GM12878 (cell line): ENCODE results near the gene MYOC. TPM values are rescaled to one million over a fixed set of nuclear protein-coding genes. Genes with fewer than 3 reads are reported as not detected.

Experiments used
- ATAC-seq: fragments of 200-7000 bp; cut with Tn5 transposase; 3 replicates; pipeline ENCODE4 v1.9.1; 2020; ENCODE audit warnings: mild to moderate bottlenecking, moderate library complexity
- BruUV-seq: library from RNA; stranded (reverse); fragments of 400-500 nt; replicated peaks from 2 replicates; lab custom pipeline; 2021; lab: Mats Ljungman, UMichigan
- CTCF ChIA-PET: fragments of 300-600 bp; sonication (Branson Sonifier 250); formaldehyde crosslinking; extraction: SDS; loops from one replicate; lab custom pipeline; 2021; ENCODE audit warnings: inconsistent platforms; lab: Yijun Ruan, JAX
- POLR2A ChIA-PET: fragments of 350-600 bp; formaldehyde crosslinking; extraction: SDS; loops from one replicate; lab custom pipeline; 2021; ENCODE audit warnings: inconsistent platforms; lab: Charles Lee
- RAD21 ChIA-PET: fragments of 300-600 bp; sonication (Branson Sonifier 250); formaldehyde crosslinking; loops from one replicate; lab custom pipeline; 2023; ENCODE audit warnings: antibody characterized with exemption; ENCODE audit not compliant: unreplicated experiment; lab: Charles Lee
- SMC1A ChIA-PET: fragments of 300-600 bp; sonication (Branson Sonifier 250); formaldehyde crosslinking; loops from one replicate; lab custom pipeline; 2023; ENCODE audit not compliant: unreplicated experiment, uncharacterized antibody; lab: Charles Lee
- DNase-seq: peaks from one replicate; pipeline ENCODE4 v3.0.0-alpha.2; 2011; ENCODE audit warnings: low read depth, low spot score
- FAIRE-seq: peaks from 3 replicates; lab custom pipeline; 2011; peaks lifted over from hg19 to GRCh38; lab: Jason Lieb, UNC
- H2AFZ ChIP-seq: 2 replicates; pipeline ENCODE4 v1.6.0; 2011; ENCODE audit warnings: low read depth, low read length, control low read depth; ENCODE audit not compliant: control insufficient read depth
- H3K27ac ChIP-seq: 2 replicates; pipeline ENCODE4 v1.5.1; 2011; ENCODE audit warnings: control low read depth; ENCODE audit not compliant: control insufficient read depth, insufficient read depth
- H3K27me3 ChIP-seq, 2 experiments: replicated peaks in 1 of 2; 2 replicates each; pipeline versions ENCODE4 v1.6.0 to v1.6.1; 2011; ENCODE audit warnings: low read length in 1 of 2; ENCODE audit not compliant: control insufficient read depth in 2 of 2, insufficient read depth in 2 of 2
- H3K36me3 ChIP-seq, 2 experiments: 2 replicates each; pipeline ENCODE4 v1.5.1; 2011; ENCODE audit warnings: low read length in 1 of 2; ENCODE audit not compliant: control insufficient read depth in 2 of 2, insufficient read depth in 2 of 2
- H3K4me1 ChIP-seq: 2 replicates; pipeline ENCODE4 v1.6.1; 2011; ENCODE audit warnings: mild to moderate bottlenecking, low read length, moderate library complexity, mixed read lengths; ENCODE audit not compliant: control insufficient read depth, insufficient read depth
- H3K4me2 ChIP-seq: 2 replicates; pipeline ENCODE4 v1.6.0; 2011; ENCODE audit warnings: control low read depth; ENCODE audit not compliant: control insufficient read depth, insufficient read depth
- H3K4me3 ChIP-seq: fragments of 200-600 bp; sonication (generic); 2 replicates; pipeline ENCODE4 v1.5.1; 2016
- H3K79me2 ChIP-seq: 2 replicates; pipeline ENCODE4 v1.6.0; 2011; ENCODE audit warnings: low read length; ENCODE audit not compliant: control insufficient read depth, insufficient read depth
- H3K9ac ChIP-seq: 2 replicates; pipeline ENCODE4 v1.8.0; 2011; ENCODE audit warnings: low read length, control low read depth, mixed read lengths; ENCODE audit not compliant: control insufficient read depth, insufficient read depth
- H3K9me3 ChIP-seq: replicated peaks from 3 replicates; pipeline ENCODE4 v1.5.1; 2011; ENCODE audit warnings: mild to moderate bottlenecking, low read length; ENCODE audit not compliant: control insufficient read depth, insufficient read depth
- H4K20me1 ChIP-seq: 2 replicates; pipeline ENCODE4 v1.6.0; 2011; ENCODE audit not compliant: control insufficient read depth, insufficient read depth
- CTCF ChIP-seq, 3 experiments: IDR thresholded peaks in 2 of 3; conservative IDR thresholded peaks in 1 of 3; 2 replicates each; pipeline ENCODE4 v1.5.1; 2011; ENCODE audit warnings: low read depth in 3 of 3, low read length in 3 of 3, mild to moderate bottlenecking in 3 of 3, control low read depth in 2 of 3, moderate library complexity in 2 of 3, inconsistent platforms in 1 of 3, mixed read lengths in 1 of 3; ENCODE audit not compliant: control insufficient read depth in 2 of 3, insufficient read depth in 1 of 3; ENCODE audit errors: extremely low read depth in 1 of 3
- IKZF2 ChIP-seq, 2 experiments: fragments of 450-650 bp; IDR thresholded peaks; 2 replicates each; pipeline ENCODE4 v1.6.1; 2017; ENCODE audit warnings: mild to moderate bottlenecking in 2 of 2, moderate library complexity in 2 of 2
- JUNB ChIP-seq: IDR thresholded peaks from 2 replicates; pipeline ENCODE4 v1.6.1; 2016; ENCODE audit warnings: antibody characterized with exemption, mild to moderate bottlenecking
- MYC ChIP-seq: IDR thresholded peaks from 2 replicates; pipeline ENCODE4 v1.6.1; 2011; ENCODE audit warnings: mild to moderate bottlenecking, low read length, moderate library complexity, inconsistent platforms; ENCODE audit not compliant: insufficient read depth, insufficient replicate concordance, insufficient read length, severe bottlenecking
- NFYA ChIP-seq: IDR thresholded peaks from 2 replicates; pipeline ENCODE4 v1.6.1; 2011; ENCODE audit warnings: low read depth, mild to moderate bottlenecking, low read length, improper control_type of control experiment, borderline replicate concordance
- NR2C2 ChIP-seq: IDR thresholded peaks from 2 replicates; pipeline ENCODE4 v1.6.1; 2011; ENCODE audit warnings: borderline replicate concordance, low read depth; ENCODE audit not compliant: control insufficient read depth, insufficient read length
- POLR2A ChIP-seq: IDR thresholded peaks from 2 replicates; pipeline ENCODE4 v1.6.1; 2011; ENCODE audit warnings: low read depth, mild to moderate bottlenecking, low read length
- POLR2AphosphoS2 ChIP-seq: IDR thresholded peaks from 2 replicates; pipeline ENCODE4 v1.6.1; 2011; ENCODE audit warnings: low read depth, mild to moderate bottlenecking, low read length, improper control_type of control experiment, moderate library complexity
- RCOR1 ChIP-seq: conservative IDR thresholded peaks from 2 replicates; pipeline ENCODE4 v1.6.1; 2012; ENCODE audit warnings: low read depth, low read length, improper control_type of control experiment
- RFX5 ChIP-seq: IDR thresholded peaks from 2 replicates; pipeline ENCODE4 v1.6.1; 2011; ENCODE audit warnings: low read depth, low read length, improper control_type of control experiment
- SMAD1 ChIP-seq: fragments of 450-650 bp; IDR thresholded peaks from 2 replicates; pipeline ENCODE4 v1.6.1; 2018; ENCODE audit warnings: mild to moderate bottlenecking, low read depth; ENCODE audit not compliant: partially characterized antibody
- SMARCA5 ChIP-seq: fragments of 450-650 bp; IDR thresholded peaks from 2 replicates; pipeline ENCODE4 v1.6.1; 2017; ENCODE audit warnings: mild to moderate bottlenecking
- ZNF592 ChIP-seq: fragments of 450-650 bp; IDR thresholded peaks from 2 replicates; pipeline ENCODE4 v1.6.1; 2017; ENCODE audit warnings: mild to moderate bottlenecking, moderate library complexity
- ZNF687 ChIP-seq: fragments of 450-650 bp; IDR thresholded peaks from 2 replicates; pipeline ENCODE4 v1.6.1; 2017; ENCODE audit warnings: mild to moderate bottlenecking, moderate library complexity
- ZZZ3 ChIP-seq: IDR thresholded peaks from 2 replicates; pipeline ENCODE4 v1.6.1; 2011; ENCODE audit warnings: low read depth; ENCODE audit not compliant: control insufficient read depth, insufficient read length
- WGBS: methylation state at CpG from one replicate; pipeline ENCODE4 v1.1.6; 2016; ENCODE audit warnings: low lambda C conversion rate; ENCODE audit not compliant: insufficient replicate concordance, insufficient coverage; ENCODE audit errors: missing lambda C conversion rate; 5-methylcytosine and 5-hydroxymethylcytosine counted together
- in situ Hi-C: fragments of 300-500 bp; cut with MboI; formaldehyde crosslinking; loops from 9 replicates; pipeline ENCODE4 v1.14.3; 2018; ENCODE audit warnings: mixed read lengths
- intact Hi-C: fragments of 100-400 bp; cut with micrococcal nuclease; formaldehyde crosslinking; loops from one replicate; pipeline ENCODE4 v1.14.2; 2022; ENCODE audit not compliant: unreplicated experiment
- polyA plus RNA-seq, 11 experiments: library from polyadenylated mRNA; depleted of rRNA in 4 of 11; unstranded in 6 of 11; stranded (reverse) in 5 of 11; fragments of >200 nt; fragmentation: Nextera tagmentation in 4 of 11; fragmentation: Illumina TruSeq in 1 of 11; extraction: Ambion mirVana in 4 of 11; extraction: Trizol in 1 of 11; gene quantifications; 1 replicate in 1 of 11; 2 replicates in 10 of 11; pipeline versions ENCODE4 v1.2.1 to v1.2.3, GENCODE V29; 2011 to 2016; ENCODE audit warnings: inconsistent platforms in 2 of 11, missing spikeins in 2 of 11, low read depth in 1 of 11
- total RNA-seq, 4 experiments: library from RNA; depleted of rRNA in 3 of 4; stranded (reverse); fragments of >200 nt in 3 of 4; fragmentation: Illumina TruSeq in 1 of 4; extraction: Trizol in 1 of 4; gene quantifications; 2 replicates each; pipeline versions ENCODE4 v1.2.1 to v1.2.3, GENCODE V29; 2013 to 2021

The MYOC gene
- total and polyA plus RNA-seq, 10 of the 15 experiments (the other 5 are each of a cell fraction or from before 2014, with no cell fraction given), result not detected

DNA sequence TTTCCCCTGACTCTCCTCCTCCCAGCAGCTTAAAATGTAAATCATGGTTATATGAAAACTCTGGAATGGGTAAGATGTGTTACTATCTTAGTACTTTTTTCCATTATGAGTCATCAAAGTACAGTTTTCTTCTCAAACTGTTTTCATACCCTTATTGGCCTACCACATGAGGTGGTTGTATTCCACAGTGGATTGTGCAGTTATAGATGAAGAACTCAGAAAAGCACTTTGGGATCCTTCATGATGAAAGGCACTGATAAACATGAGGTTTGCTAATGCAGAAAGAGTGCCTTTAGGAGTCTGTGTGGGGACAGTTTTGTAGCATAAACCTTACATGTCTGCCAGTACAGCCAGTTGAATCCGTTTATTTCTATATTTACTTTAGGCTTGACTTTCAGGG is 62.5 kb downstream of the MYOC start:
- in situ Hi-C loops (no loop called here), intact Hi-C loops (no loop called here)
- Histone ChIP-seq H4K20me1 (no peaks in the 10 kb centered on the region), H3K9me3 (no peaks in the 10 kb centered on the region), H2AFZ (no peak overlapping the region), H3K4me2 (no peak overlapping the region), H3K36me3 (peaks cover 13 to 33% of the 10 kb centered on the region in 2 experiments), H3K27me3 (no peaks in the 10 kb centered on the region), H3K4me1 (no peaks in the 10 kb centered on the region), H3K4me3 (no peak overlapping the region), H3K9ac (no peak overlapping the region), H3K27ac (no peak overlapping the region), H3K79me2 (no peaks in the 10 kb centered on the region)
- peak; percentile 48 for ATAC-seq
- DNase-seq, result no peak
- 100% methylated on average over 1 of the region's 1 CpG for WGBS
- ChIA-PET SMC1A (interaction anchor here (6.8 kb wide), 1 partner anchor 55 kb away, joined by 38 read pairs; no protein-coding TSS in a partner anchor), POLR2A (no interaction called here), CTCF (interaction anchor here (1.2 to 4.2 kb wide), 2 partner anchors 7 to 65 kb away, joined by 5 to 20 read pairs; no protein-coding TSS in a partner anchor), RAD21 (interaction anchor here (0.6 kb wide), 1 partner anchor 157 kb away, joined by 3 read pairs; no protein-coding TSS in a partner anchor)
- FAIRE-seq, result no peak
- BruUV-seq, result no TSS peak
- no peak for TF ChIP-seq ZZZ3
- no peak for TF ChIP-seq NR2C2
- no peak for TF ChIP-seq POLR2AphosphoS2
- TF ChIP-seq ZNF687, result no peak
- no peak for TF ChIP-seq NFYA
- TF ChIP-seq SMARCA5, result no peak
- TF ChIP-seq RFX5, result no peak
- TF ChIP-seq ZNF592, result no peak
- TF ChIP-seq JUNB, result peak; percentile 29; the same call in 1 of the 2 replicates
- no peak for TF ChIP-seq SMAD1
- no peak for TF ChIP-seq CTCF (IDR thresholded peaks at IDR 0.05 in 2 of 3, conservative IDR thresholded peaks at IDR 0.05 in 1 of 3; ENCODE audit: control insufficient read depth in 2 of 3, extremely low read depth in 1 of 3, insufficient read depth in 1 of 3, low read depth in 3 of 3, low read length in 3 of 3)
- no peak for TF ChIP-seq POLR2A
- no peak for TF ChIP-seq RCOR1
- TF ChIP-seq MYC, result no peak
- 0 out of 4 replicates have a peak, but pooled peaks of 1 of the 2 experiments have one; percentile 24 for TF ChIP-seq IKZF2 (IDR thresholded peaks at IDR 0.05)
